Measurements from ENCODE around the gene PAXX. TPM values are rescaled to one million over a fixed set of nuclear protein-coding genes. Genes with fewer than 3 reads are reported as not detected.

PAXX gene
- total and polyA plus RNA-seq, 9 of the 15 experiments (the other 6 are each of a cell fraction or from before 2014, with no cell fraction given): 1.2 to 175 (median 38.5) TPM

DNA sequence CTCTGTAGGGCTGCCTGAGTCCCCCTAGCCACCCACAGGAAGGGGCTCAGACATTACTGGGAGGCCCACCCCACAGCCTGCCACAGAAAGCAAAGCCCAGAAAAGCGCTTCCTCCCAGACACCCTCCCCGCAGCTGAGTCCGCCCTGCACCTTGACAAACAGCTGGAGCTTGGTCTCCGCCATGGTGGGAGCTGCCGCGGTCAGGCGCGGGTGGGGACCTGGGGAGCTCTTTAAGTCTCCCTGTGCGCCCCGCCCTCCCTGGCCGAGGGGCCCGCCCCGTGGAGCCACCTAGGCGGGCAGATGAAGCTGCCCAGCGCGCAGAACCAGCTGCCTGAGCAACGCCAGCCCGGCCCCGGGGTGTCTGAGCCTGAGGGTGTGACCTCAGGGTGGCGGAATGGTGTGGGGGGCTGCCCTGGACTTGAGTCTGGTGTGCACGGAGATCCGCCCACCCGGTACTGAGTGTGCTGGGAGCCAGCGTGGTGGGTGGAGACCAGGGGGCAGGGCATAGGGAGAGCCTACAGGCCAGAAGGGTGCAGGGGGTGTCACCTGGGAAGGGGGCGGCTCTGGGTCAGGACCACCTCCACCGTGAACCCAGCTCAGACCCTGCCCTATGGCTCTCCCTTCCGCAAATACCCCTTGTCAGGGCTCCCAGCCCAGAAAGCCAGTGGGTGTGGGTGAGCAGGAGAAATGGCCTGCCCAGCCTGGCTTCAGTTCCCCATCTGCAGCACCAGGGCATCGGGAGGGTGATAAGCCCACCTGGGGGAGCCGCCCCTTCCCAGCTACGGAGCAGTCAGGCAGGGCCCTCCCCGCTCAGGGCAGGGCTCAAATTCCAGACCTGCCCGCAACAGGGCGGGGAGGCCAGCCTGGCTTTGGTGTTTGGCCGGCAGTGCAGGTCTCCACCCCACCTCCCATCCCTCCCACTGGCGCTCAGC is 4.4 kb downstream of the PAXX start, which contains the start of gene CLIC3 (continued):
- 0 out of 2 replicates have a peak, but pooled peaks have one; percentile 39 for TF ChIP-seq SUPT5H (IDR thresholded peaks at IDR 0.05)
- TF ChIP-seq SAP30 (IDR thresholded peaks at IDR 0.05; ENCODE audit: borderline replicate concordance, insufficient read depth, low read depth, low read length, poor library complexity, severe bottlenecking): peak; percentile 78
- TF ChIP-seq ZNF224 (CRISPR knock-in tag; IDR thresholded peaks at IDR 0.05): no peak
- TF ChIP-seq CBX1 (IDR thresholded peaks at IDR 0.05; ENCODE audit: low read depth): 0 out of 2 replicates have a peak, but pooled peaks have one; percentile 15
- TF ChIP-seq, protein P1, sequence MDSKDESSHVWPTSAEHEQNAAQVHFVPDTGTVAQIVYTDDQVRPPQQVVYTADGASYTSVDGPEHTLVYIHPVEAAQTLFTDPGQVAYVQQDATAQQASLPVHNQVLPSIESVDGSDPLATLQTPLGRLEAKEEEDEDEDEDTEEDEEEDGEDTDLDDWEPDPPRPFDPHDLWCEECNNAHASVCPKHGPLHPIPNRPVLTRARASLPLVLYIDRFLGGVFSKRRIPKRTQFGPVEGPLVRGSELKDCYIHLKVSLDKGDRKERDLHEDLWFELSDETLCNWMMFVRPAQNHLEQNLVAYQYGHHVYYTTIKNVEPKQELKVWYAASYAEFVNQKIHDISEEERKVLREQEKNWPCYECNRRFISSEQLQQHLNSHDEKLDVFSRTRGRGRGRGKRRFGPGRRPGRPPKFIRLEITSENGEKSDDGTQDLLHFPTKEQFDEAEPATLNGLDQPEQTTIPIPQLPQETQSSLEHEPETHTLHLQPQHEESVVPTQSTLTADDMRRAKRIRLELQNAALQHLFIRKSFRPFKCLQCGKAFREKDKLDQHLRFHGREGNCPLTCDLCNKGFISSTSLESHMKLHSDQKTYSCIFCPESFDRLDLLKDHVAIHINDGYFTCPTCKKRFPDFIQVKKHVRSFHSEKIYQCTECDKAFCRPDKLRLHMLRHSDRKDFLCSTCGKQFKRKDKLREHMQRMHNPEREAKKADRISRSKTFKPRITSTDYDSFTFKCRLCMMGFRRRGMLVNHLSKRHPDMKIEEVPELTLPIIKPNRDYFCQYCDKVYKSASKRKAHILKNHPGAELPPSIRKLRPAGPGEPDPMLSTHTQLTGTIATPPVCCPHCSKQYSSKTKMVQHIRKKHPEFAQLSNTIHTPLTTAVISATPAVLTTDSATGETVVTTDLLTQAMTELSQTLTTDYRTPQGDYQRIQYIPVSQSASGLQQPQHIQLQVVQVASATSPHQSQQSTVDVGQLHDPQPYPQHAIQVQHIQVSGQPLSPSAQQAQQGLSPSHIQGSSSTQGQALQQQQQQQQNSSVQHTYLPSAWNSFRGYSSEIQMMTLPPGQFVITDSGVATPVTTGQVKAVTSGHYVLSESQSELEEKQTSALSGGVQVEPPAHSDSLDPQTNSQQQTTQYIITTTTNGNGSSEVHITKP (IDR thresholded peaks at IDR 0.05; ENCODE audit: partially characterized antibody): peak; percentile 83
- TF ChIP-seq HBP1 (CRISPR knock-in tag; IDR thresholded peaks at IDR 0.05): 0 out of 2 replicates have a peak, but pooled peaks have one; percentile 16
- TF ChIP-seq CCNT2 (IDR thresholded peaks at IDR 0.05; ENCODE audit: borderline replicate concordance, extremely low read depth, insufficient read length, low read depth, low read length): peak; percentile 11
- TF ChIP-seq, protein P2, sequence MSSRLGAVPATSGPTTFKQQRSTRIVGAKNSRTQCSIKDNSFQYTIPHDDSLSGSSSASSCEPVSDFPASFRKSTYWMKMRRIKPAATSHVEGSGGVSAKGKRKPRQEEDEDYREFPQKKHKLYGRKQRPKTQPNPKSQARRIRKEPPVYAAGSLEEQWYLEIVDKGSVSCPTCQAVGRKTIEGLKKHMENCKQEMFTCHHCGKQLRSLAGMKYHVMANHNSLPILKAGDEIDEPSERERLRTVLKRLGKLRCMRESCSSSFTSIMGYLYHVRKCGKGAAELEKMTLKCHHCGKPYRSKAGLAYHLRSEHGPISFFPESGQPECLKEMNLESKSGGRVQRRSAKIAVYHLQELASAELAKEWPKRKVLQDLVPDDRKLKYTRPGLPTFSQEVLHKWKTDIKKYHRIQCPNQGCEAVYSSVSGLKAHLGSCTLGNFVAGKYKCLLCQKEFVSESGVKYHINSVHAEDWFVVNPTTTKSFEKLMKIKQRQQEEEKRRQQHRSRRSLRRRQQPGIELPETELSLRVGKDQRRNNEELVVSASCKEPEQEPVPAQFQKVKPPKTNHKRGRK (tag; IDR thresholded peaks at IDR 0.05): no peak
- no peak for TF ChIP-seq RAD51 (IDR thresholded peaks at IDR 0.05; ENCODE audit: borderline replicate concordance, low read depth)
- TF ChIP-seq PHF8 (IDR thresholded peaks at IDR 0.05; ENCODE audit: borderline replicate concordance, low read length): peak; percentile 31; the same call in 1 of the 2 replicates
- TF ChIP-seq RUNX1 (IDR thresholded peaks at IDR 0.05; ENCODE audit: low read depth): 0 out of 2 replicates have a peak, but pooled peaks have one; percentile 8
- TF ChIP-seq ZNF165 (CRISPR knock-in tag; IDR thresholded peaks at IDR 0.05; ENCODE audit: borderline replicate concordance): no peak
- TF ChIP-seq HDAC1 (IDR thresholded peaks at IDR 0.05): peak in 1 of 2 experiments; percentile 28; a peak in 1 of 4 replicates
- no peak for TF ChIP-seq NBN (IDR thresholded peaks at IDR 0.05; ENCODE audit: low read depth)
- peak; percentile 0; the same call in 1 of the 2 replicates for TF ChIP-seq VEZF1 (CRISPR knock-in tag; IDR thresholded peaks at IDR 0.05)
- TF ChIP-seq, protein P3, sequence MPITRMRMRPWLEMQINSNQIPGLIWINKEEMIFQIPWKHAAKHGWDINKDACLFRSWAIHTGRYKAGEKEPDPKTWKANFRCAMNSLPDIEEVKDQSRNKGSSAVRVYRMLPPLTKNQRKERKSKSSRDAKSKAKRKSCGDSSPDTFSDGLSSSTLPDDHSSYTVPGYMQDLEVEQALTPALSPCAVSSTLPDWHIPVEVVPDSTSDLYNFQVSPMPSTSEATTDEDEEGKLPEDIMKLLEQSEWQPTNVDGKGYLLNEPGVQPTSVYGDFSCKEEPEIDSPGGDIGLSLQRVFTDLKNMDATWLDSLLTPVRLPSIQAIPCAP (CRISPR knock-in tag; IDR thresholded peaks at IDR 0.05; ENCODE audit: borderline replicate concordance): no peak

Data from K562 (cell line).